NCI-H748 treated with DMSO at 0.1 percent for 48 hours (cell line): ENCODE results near the gene ATXN7L1.
"Not testable (repeated sequence)": the region's sequence is repeated elsewhere in the genome, so short reads cannot be mapped to it uniquely, and the experiment has no call there.

ENCODE experiments used
- DNase-seq: peaks from one replicate; lab custom pipeline; 2025; lab: John Stamatoyannopoulos, UW

Gene ATXN7L1

GRCh38 chr7:105705427-105705826, 171.0 kb downstream of the ATXN7L1 start:
- DNase-seq: no peak

GRCh38 chr7:105703207-105703930, 173.0 kb downstream of the ATXN7L1 start:
- no peak for DNase-seq

- DNase-seq: no peak
Measured at GRCh38 chr7:105699568-105700236, 176.7 kb downstream of the ATXN7L1 start.

- DNase-seq: no peak
Measured at GRCh38 chr7:105698531-105698930, 177.9 kb downstream of the ATXN7L1 start.

- no peak for DNase-seq
Measured at GRCh38 chr7:105697753-105698152, 178.6 kb downstream of the ATXN7L1 start.

GRCh38 chr7:105697169-105697568, 179.2 kb downstream of the ATXN7L1 start:
- DNase-seq: not testable (repeated sequence)

GRCh38 chr7:105693576-105693975, 182.8 kb downstream of the ATXN7L1 start:
- no peak for DNase-seq

GRCh38 chr7:105691680-105692564, 184.5 kb downstream of the ATXN7L1 start:
- DNase-seq: peak; percentile 23

GRCh38 chr7:105691082-105691679, 185.2 kb downstream of the ATXN7L1 start:
- no peak for DNase-seq

GRCh38 chr7:105690325-105690945, 186.0 kb downstream of the ATXN7L1 start:
- no peak for DNase-seq

GRCh38 chr7:105689067-105689819, 187.2 kb downstream of the ATXN7L1 start:
- no peak for DNase-seq

- DNase-seq: no peak
Measured at GRCh38 chr7:105688617-105689016, 187.8 kb downstream of the ATXN7L1 start.

- no peak for DNase-seq
Measured at GRCh38 chr7:105685161-105685560, 191.2 kb downstream of the ATXN7L1 start.

- DNase-seq: peak; percentile 24
Measured at GRCh38 chr7:105682341-105683060, 193.9 kb downstream of the ATXN7L1 start.

- DNase-seq: no peak
Measured at GRCh38 chr7:105680505-105681187, 195.8 kb downstream of the ATXN7L1 start.

GRCh38 chr7:105678811-105679495, 197.4 kb downstream of the ATXN7L1 start:
- DNase-seq: no peak

- DNase-seq: no peak
Measured at GRCh38 chr7:105677817-105678573, 198.4 kb downstream of the ATXN7L1 start.

GRCh38 chr7:105677410-105677730, 199.0 kb downstream of the ATXN7L1 start:
- DNase-seq: peak; percentile 20
